Endometrium (tissue), 2 donors: ENCODE data around the gene GGNBP2.

Experiments used
- FAIRE-seq: peaks from 2 replicates; lab custom pipeline; 2012; peaks lifted over from hg19 to GRCh38; lab: Jason Lieb, UNC
- donor health status: control.
- donor health status: control.

The GGNBP2 gene

DNA sequence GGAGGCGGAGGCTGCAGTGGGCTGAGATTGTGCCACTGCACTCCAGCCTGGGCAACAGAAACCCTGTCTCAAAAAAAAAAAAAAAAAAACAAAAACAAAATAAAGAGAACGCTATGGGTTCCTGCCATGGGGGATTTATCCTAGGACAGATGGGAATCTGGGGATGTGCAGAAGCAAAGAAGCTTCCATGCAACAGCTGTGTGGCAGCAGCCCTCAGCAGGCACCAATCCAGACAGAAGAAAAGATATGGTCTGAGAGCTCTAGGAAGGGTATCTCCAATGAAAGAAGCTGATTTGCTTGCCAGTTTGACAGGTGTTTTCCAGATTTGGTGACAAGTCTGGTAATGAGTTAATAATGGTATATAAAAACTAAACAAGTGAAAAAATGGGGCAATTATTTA lies 21.6 kb upstream of the GGNBP2 start:
- no peak for FAIRE-seq

DNA sequence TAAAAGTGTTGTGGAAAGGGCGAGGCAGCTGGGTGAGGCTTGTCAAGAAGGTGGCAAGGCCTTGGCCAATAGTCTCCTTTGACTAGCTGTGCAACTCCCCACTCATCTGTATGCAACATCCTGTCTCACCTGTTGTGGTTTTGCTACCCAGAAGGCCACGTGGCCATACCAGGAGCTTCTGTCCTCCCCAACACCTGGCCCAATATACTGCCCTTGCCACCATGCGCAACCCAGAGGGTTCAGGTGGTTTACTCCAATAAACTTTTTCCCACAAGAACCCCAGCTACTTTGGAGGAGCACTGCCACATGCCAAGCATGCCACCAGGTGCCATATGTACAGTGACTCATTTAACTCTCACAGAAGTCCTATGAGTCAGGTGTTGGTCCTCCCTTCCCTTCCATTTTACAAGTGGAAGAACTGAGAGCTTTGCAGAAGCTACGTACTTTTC lies 20.3 kb upstream of the GGNBP2 start:
- no peak for FAIRE-seq

- no peak for FAIRE-seq
These were observed 19.6 kb upstream of the GGNBP2 start for GRCh38 chr17:36525113-36525512.

- FAIRE-seq: no peak
These were observed 18.8 kb upstream of the GGNBP2 start for GRCh38 chr17:36525888-36526287.

DNA sequence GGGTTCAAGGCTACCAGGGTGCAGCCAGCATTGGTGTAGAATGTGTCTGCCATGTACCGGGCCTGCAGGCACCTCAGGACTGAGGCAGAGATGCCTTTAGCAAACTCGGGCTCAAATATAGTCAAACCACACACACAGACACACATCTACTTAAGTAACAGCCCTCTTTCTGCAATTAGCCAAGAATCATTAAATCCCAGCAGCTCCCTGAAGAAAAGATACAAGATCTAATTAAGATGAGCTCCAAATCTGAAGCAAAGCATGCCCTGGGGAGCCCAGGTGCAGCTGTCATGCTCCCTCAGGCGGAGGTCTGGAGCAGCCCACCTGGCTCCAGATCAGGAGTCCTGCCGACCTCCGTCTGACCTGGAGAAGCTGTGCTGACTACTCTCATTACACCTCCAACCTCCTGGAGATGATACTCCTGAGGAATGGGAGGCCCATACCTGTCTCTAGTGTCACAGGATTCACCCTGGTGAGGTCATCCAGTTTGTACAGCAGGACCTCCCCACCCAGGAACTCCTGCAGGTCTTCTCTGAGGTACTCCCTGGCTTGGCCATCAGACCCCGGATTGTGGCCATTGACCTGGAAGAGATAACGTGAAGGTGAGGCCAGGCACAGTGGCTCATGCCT lies 17.0 kb upstream of the GGNBP2 start:
- FAIRE-seq: no peak

- FAIRE-seq: no peak
These were observed 15.6 kb upstream of the GGNBP2 start for GRCh38 chr17:36529121-36529520.

DNA sequence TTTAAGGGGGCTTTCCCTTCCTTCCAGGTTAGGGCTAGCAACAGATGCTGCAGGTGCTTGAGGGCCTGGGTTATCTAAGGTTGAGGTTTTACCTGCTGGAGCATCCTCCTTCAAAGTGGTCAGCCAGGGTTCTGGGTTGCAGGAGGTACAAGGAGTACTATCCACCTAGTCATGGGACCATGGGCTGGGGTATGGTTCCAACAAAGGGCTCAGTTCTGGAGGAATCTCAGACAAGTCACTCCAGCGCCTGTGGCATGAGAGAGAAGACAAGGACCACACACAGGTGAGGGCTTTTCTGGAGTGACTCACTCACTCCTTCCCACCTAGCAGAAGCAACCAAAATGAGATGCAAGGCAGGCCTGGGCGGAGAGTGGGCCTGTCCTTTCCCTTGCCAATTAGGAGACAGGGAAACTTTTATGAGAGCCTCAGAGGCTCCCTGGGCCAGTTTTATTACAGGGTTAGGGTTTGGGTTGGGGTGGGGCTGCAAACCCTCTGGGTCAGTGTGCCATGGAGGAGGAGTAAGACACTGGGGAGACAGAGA lies 12.2 kb upstream of the GGNBP2 start:
- FAIRE-seq: no peak

DNA sequence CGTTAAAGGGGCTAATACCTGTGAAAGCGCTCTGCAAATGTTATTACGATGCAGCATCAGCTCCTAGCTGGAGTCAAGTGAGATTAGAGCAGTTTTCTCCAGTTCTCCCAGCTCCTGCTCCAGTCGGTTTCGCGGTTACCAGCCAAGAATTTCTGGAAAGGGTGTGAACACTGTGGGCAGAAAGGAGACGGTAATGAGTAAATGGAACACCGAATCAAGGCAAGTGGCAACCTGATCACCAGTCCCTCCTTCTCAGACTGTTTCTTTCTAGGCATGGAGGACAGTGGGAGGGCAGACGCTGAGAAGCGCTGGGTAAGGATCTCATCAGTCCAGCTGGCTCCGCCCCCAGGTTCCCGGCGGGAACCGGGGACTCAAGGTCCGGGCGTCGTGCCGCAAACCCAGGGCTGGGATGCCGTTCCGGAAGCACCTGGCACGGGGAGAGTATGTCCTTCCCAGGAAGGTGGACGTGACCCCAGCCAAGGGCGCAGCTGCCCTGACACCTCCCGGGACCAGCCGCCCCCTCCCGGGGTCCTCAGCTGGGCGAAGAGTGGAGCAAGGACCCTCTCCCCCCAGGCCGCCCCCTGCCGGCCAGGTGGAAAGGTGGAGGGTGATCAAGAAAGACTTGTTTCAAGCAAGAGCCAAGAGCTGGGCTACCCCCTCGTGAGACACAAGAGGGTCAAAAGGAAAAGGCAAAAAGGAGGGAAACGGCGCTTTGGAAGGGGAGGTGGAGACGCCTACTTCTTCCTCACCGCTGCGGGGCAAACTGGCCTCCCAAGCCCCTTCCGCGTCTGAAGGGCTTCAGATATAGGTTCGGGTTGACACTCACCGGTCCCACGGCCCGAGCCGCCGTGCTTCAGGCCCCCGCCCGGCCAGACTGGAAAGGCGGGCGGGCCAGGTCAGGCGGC lies 10.5 kb upstream of the GGNBP2 start:
- FAIRE-seq: no peak

GRCh38 chr17:36534840-36535668 lies 9.7 kb upstream of the GGNBP2 start, which contains the start of the genes MYO19 and PIGW:
TSS of gene MYO19 (minus strand) at chr17:36534868. CDS start at chr17:36532538, 2,330 bp downstream.
TSS of gene PIGW (plus strand) at chr17:36534987. CDS start at chr17:36537102, 2,115 bp downstream.
- no peak for FAIRE-seq

- FAIRE-seq: no peak
These were observed 9.0 kb upstream of the GGNBP2 start for GRCh38 chr17:36535669-36536081.

- FAIRE-seq: no peak
These were observed 4.0 kb upstream of the GGNBP2 start for GRCh38 chr17:36540696-36541095.

GRCh38 chr17:36542755-36543154 lies 2.0 kb upstream of the GGNBP2 start:
- FAIRE-seq: no peak

DNA sequence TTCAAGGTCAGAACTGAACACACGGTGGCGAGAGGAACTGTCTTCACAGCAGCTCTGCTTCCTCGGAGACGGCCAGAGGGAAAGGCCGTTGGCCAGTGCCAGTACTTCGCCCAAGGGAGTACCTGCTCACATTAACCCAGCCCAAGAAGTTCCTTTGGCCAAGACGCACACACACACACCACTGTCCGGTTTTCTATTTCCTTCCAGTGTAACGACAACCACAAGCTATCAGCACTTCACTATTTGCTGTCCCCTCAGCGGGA lies 744 bp upstream of the GGNBP2 start:
- FAIRE-seq: no peak

DNA sequence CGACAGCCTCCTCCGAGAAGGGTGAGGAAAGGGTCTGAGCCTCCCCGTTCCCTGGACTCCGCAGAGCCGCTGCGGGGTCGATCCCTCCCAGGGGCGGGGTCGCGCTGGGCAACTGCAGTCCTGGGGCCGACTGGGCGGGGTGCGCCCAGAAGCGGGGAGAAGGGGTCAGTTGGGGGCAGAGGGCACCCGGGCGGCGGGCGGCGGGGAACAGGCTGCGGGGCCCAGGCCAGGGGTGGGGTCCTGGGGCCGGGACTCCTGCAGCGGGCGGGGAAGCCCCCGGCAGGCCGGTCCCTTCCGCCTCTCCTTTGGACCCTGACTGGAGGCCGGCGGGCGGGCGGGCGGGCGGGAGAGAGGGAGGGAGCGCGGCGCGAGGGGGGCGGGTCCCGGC lies 352 bp downstream of the GGNBP2 start:
- no peak for FAIRE-seq

DNA sequence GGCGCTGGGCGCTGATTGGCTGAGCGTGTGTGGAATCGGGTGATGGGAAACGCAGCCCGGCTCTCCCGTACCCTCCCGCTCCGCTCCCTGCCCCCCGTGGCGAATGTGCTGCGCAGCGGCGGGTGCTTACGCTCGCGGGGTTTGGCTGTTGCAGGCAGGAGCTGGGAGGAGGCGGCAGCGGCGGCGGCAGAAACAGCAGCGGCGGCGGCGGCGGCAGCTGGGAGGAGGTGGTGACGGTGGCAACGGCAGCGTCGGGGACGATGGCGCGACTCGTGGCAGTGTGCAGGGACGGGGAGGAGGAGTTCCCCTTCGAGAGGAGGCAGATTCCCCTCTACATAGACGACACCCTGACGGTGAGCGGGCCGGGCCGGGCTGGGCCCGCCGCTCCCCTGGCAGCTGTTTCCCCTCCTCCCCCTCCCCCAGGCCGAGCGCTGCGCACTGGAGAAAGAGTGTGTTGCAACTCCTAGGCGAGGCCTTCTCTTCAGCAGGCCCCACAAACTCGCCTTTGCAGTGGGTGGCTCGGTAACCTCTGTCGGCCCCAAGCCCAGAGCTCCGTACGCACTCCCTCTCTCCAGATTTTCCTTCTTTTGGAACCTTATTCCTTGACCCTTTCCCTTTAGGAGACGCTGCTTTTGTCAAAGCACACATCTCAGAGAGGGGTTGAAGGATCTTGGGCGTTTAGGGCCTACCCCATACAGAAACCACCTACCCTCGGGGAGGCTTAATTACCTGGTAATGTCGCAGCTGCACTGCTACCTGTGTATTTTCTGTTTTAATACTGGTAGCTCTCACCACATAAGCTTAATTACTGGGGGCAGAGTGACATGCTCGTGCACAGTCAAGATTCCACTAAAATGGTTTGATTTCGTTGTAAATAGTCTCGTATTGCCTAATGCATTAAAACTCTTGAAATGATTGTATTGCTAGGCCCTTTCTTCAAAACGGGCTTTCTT lies 1.0 kb downstream of the GGNBP2 start:
- FAIRE-seq: no peak

DNA sequence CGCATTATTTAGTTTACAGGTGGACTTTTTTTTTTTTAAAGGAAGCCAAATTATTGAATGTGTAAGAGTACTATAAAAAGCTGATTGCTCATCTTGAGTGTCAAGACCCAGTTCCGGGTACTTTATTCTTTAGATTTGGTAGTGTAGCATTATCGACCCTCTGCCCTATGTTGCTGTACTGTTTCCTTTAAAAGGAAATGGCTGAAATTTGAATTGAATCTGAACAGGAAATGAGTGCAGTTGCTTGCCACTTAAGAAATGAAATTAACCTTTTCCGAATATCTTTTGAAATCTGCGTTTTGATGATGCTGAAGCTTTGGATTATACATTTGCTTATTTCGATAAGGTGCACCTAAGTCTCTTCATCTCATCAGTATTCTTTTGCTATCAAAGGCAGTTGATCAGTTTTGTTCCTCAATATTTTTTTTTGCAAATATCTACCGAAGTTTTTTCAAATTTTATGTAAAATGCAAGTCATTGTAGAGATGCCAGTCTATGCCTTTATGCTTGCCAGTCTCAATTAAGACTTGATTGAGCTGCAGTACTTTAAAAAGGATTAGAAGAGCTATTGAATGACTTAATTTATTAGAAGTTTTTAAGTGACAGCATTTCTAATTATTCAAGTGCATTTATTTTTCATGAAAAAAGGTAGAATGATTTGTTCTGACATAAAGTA lies 1.8 kb downstream of the GGNBP2 start:
- no peak for FAIRE-seq

DNA sequence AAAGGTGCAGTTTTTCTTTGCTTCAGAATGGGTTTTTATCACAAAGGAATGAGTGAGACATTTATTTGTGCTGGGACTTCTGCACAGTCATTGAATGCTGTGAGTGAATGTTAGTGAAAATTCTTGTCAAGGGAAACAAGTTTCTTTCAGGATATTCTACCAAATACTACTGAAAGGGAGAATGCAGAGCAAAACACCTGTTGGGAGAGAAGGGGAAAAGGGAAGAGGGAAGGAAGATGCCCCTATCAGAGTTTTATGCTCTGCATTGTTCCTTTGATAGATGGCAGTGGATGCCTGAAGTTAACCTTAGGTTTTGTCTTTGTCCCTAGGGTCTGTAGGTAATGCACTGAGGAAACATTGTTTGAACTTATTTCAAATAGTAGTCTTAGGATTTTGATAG lies 3.1 kb downstream of the GGNBP2 start:
- FAIRE-seq: no peak

GRCh38 chr17:36550491-36551417 lies 6.0 kb downstream of the GGNBP2 start:
- FAIRE-seq: no peak

DNA sequence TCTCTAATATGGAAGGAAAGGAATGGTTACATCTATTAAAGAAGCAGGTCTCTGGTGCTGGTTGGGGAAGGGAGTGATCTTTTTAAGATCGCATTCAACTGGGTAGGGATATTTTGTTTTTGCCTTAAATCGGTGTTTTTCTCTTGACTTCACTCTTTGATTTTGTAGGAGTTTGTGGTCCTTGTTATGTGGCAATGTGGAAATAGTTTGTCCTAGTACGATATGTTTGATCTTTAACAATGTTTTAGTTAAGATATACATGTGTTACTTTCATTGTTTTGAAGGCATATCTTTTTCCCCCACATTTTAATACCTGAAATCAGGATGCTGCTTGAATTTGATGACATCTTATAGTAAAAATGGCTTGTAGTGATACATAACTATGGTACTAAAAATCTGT lies 8.7 kb downstream of the GGNBP2 start:
- no peak for FAIRE-seq

DNA sequence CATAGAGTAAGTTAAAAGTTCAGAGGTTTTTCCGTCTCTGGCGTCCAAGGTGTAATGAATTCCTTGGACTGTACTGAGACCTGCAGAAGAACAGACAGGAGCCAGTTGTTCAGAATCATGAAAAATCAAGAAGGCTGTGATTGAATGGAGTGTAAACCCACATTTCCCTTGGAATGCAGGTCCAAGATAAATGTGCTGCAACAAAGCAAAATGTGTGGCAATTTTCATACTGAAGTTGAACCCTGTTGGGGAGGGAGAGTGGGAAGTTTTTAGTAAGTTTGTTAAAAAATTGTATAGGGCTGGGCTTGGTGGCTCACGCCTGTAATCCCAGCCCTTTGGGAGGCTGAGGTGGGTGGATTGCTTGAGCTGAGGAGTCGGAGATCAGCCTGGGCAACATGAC lies 21.4 kb downstream of the GGNBP2 start:
- no peak for FAIRE-seq
